ENCODE results near the gene ZFAND3.
"Not testable (repeated sequence)": the region's sequence is repeated elsewhere in the genome, so short reads cannot be mapped to it uniquely, and the experiment has no call there.

ZFAND3 gene

DNA sequence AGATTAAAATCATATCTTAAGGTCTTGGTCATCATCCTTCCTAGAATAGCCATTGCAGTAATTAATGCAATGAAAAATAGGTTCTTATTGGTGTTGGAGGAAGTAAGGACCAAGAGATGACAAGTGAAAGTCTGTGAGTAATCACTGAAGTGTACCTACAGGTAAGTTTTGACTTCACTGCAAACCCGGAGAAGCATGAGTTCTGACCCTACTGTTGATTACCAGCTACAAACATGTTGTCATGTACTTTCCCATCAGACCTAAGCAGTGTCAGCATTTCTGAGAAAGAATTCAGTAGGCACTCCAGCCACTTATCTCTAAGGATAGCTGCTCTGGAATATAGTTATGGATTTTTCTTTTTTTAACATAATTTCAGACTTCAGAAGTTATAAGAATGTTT lies 280.9 kb downstream of the ZFAND3 start:
- DNase-seq: no peak

GRCh38 chr6:38103921-38104320 lies 284.4 kb downstream of the ZFAND3 start:
- DNase-seq: no peak

DNA sequence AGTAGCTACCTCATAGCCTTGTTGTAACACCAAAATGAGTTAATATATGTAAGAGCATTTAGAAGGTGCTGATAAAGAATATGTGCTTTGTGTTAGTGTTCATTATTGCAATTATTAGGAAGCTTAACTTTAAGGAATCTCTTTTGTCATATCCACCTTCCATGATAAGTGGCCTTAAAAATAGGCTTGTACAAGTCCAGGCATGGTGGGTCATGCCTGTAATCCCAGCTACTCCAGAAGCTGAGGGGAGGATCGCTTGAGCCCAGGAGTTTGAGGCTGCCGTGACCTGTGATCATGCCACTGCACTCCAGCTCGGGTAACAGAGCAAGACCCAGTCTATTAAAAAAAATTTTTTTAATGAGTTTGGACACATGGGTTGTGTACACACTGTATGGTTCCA lies 285.5 kb downstream of the ZFAND3 start:
- DNase-seq: no peak

DNA sequence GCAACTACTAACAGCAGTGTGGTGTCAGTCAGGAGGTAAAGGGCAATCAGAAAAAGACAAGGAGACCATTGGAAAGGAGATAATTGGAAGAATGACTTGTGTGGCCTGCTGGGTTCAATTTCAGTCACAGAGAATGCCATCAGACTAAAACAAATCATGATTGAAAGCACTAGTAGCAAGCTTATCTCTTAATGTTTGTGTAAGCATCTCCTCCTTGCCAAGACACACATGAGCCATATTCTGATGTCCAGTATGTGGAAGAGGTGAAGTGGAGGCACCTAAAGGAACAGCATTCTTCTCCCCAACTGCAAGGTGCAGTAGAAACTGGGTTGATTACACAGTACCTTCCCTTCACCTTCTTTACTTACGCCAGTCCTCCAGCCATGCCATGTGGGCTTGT lies 287.5 kb downstream of the ZFAND3 start:
- DNase-seq: no peak

GRCh38 chr6:38110481-38110971 lies 291.0 kb downstream of the ZFAND3 start:
- peak; percentile 86 for DNase-seq

DNA sequence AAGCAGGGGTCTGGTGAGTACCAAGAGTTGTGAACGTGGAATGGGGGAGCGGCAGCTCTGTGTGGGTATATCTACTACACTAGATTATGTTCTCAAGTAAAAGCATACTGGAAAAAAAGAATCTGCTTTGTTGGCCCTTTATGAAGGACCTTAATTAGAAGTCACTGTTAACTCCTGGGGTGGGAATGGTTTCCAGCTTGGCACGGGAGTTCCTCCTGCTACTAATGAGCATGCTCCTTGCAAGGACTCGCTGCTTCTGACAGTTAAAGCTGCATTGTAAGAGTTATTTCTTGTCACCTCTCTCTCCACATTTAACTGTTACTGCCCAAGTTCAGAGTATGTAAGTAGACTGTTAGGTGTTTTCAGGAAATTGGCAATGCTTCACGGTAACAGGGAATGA lies 292.7 kb downstream of the ZFAND3 start:
- DNase-seq: no peak

- DNase-seq: peak; percentile 67
Measured at GRCh38 chr6:38113825-38114576, 294.5 kb downstream of the ZFAND3 start.

GRCh38 chr6:38114976-38115625 lies 295.6 kb downstream of the ZFAND3 start:
- no peak for DNase-seq

GRCh38 chr6:38115626-38116008 lies 296.1 kb downstream of the ZFAND3 start:
- no peak for DNase-seq

DNA sequence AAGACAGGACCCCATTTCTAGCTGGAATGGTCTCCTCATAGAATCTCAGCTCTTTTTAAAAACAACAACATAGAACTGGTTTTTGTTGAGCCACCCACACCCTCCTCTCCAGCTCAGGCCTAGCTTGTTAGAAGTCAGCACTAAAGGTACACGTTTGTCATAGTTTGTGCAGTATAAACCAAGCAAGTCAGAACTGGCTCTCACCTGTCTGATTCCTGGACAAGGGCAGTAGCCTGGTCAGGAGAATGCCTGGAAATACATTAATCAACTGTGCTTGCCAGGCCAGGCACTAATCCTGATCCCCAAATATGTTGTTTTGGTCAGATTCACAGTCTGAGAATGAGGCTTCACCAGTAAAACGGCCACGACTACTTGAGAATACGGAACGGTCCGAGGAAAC lies 296.7 kb downstream of the ZFAND3 start:
- DNase-seq: no peak

GRCh38 chr6:38117281-38117680 lies 297.8 kb downstream of the ZFAND3 start:
- no peak for DNase-seq

- no peak for DNase-seq
Measured at GRCh38 chr6:38118791-38119365, 299.4 kb downstream of the ZFAND3 start.

- no peak for DNase-seq
Measured at GRCh38 chr6:38119516-38119915, 300.0 kb downstream of the ZFAND3 start.

GRCh38 chr6:38124224-38124926 lies 304.8 kb downstream of the ZFAND3 start:
- not testable (repeated sequence) for DNase-seq

DNA sequence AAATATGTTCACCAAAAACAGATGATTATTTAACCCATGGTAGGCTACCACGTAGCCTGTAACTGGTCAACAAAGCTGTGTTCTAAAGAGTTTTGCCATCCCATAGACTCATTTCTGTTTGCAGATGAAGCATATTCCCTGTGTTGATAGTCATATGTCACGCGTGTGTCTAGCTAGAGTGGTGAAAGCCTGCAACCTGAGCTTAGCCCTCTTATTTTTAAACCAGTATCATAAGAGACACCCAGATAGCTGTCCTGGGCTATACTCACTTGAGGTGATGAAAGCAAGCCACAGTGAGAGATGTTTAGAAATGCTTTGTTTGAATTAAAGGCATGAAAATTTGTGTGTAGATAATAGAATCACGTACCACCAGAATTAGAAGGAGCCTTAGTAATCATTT lies 307.8 kb downstream of the ZFAND3 start:
- DNase-seq: no peak

- DNase-seq: no peak
Measured at GRCh38 chr6:38131527-38131965, 312.0 kb downstream of the ZFAND3 start.

GRCh38 chr6:38133932-38134703 lies 314.6 kb downstream of the ZFAND3 start:
- DNase-seq: no peak

DNA sequence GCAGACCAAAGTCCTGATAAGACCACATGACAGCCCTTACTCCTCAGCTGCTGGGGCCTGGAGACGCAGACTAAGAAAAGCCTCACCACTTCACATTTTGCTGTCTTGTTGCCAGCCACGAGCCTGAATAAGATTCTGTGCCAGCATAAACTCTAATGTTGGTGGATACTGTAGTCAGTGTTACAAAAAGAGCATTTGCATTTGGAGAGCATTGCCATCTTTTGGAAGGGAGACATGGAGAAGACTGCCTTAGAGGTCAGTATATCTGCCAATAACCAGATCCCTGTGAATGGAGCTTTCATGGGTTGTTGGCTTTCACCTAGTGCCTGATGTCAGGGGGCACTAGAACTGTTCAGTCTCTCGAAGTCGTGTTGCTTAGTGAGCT lies 315.2 kb downstream of the ZFAND3 start:
- no peak for DNase-seq

DNA sequence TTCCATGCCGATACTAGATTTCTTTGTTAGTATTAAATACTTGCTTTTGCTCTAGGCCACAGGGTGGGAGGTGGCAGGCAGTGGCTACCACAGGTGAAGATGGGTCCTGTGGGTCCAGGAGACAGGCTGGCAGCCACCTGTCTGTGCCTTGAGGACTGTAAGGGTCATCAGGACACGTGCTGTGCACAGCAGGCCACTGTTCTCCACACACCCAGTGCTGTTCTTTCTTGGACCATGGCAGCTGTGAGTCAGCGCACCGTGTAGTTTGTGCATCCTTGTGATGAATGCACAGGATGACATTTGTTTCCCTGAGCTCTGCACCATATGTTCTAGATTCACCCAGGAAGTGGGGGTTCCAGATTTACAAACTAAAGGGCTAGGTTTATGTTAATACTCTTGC lies 317.0 kb downstream of the ZFAND3 start:
- DNase-seq: no peak

- peak; percentile 9 for DNase-seq
Measured at GRCh38 chr6:38137608-38138265, 318.2 kb downstream of the ZFAND3 start.

- no peak for DNase-seq
Measured at GRCh38 chr6:38138374-38138773, 318.8 kb downstream of the ZFAND3 start.

- DNase-seq: no peak
Measured at GRCh38 chr6:38141085-38141484, 321.6 kb downstream of the ZFAND3 start.

All from NCI-H1092 treated with DMSO at 0.1 percent for 48 hours (cell line).